Dermis microvascular lymphatic vessel endothelial cell (primary cell): Measurements from ENCODE around the gene COL4A2. TPM values are rescaled to one million over a fixed set of nuclear protein-coding genes. Genes with fewer than 3 reads are reported as not detected.
A peak's percentile ranks its signal among the peaks of the same experiment; 100 is the strongest.
"Not testable (repeated sequence)": the region's sequence is repeated elsewhere in the genome, so short reads cannot be mapped to it uniquely, and the experiment has no call there.

Experiments used
- DNase-seq, 2 donors: peaks; one replicate each; pipeline versions ENCODE4 v3.0.0 to v3.0.0-alpha.2; 2010; ENCODE audit warnings: low read depth in 2 of 2
- total RNA-seq: library from RNA; depleted of rRNA; stranded (reverse); fragments of >200 nt; gene quantifications from 2 replicates; pipeline ENCODE4 v1.2.1, GENCODE V29; 2014

Gene COL4A2
- total RNA-seq, 1 donor from 2014 or later = 626 TPM

DNA sequence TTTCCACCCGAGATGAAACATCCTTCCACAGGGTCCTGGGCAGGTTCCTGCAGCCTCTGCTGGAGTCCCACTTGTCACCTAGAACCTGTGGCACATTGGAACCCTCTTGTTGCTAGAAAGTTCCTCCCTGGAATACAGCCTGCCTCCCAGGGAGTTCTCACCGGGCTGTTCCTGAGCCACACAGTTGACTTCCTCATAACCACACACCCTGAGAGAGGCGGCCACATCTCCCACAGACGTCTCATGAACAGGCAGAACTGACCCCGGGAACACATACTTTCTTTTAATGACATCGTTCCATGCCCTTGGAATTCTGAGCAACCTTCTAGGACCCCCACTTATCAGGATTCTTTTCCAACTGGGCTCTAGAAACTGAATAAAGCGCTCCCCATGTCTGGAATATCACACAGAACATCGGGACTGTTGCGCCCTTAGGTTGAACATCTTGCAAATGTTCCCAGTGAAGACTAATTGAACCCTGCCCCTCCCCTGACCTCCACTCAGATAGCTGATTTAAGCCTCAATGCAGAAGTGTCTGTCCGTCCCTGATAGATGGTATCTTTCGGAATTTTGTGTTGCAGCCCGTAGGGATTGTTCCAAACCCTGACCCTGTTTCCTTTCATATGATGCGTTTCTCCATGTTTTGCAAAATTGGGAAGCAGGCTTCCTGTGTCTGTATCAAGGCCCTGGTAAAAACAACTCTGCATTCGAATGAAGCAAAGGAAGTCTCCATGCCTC is 163.4 kb downstream of the COL4A2 start:
- peak; percentile 78 to 89 for DNase-seq

DNA sequence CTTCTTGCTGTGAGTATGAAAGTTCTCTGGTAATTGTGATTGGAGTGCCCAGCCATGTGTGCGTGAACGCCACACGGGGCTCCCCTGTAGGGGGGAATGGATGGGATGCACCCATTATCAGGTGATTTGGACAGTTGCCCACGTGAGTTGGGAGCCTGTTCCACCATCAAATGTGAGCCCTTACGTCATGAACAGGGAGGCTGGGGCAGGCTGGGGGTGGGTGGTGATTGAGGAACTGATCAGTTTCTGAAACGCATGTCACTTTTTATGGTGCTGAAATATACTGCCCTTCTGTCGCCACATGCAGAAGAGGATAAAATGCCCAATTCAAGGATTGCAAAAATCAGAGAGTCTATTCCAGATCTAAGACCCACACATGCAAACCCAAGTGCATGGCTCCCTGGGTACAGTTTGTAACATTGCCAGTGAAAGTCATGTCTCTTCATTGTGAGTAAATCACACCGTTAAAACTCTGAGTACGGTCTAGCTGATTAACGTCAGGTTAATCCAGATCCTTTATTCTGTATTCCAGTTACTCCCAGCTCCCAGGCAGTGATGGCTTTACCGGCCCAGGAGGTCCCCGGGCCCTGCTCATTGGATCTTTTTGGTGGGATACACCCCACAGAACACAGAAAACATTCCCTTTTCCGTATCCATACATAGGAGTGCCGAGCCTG is 164.2 kb downstream of the COL4A2 start:
- peak; percentile 12 to 19 for DNase-seq

DNA sequence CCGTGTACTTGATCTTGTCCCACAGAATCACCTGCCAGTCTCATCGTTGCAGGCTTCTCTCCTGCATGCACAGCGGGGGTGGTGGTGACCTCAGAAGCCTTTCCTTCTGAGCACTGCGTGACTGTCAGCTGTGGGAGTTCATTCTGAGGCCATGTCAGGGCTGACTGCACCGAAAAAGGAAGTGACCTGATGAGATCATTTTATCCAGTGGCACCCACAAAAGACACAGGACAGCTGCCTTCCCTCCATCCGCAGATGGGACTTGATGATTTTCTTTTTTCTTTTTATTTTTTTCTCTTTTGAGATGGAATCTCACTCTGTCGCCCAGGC is 164.7 kb downstream of the COL4A2 start:
- peak; percentile 71 to 75 for DNase-seq

DNA sequence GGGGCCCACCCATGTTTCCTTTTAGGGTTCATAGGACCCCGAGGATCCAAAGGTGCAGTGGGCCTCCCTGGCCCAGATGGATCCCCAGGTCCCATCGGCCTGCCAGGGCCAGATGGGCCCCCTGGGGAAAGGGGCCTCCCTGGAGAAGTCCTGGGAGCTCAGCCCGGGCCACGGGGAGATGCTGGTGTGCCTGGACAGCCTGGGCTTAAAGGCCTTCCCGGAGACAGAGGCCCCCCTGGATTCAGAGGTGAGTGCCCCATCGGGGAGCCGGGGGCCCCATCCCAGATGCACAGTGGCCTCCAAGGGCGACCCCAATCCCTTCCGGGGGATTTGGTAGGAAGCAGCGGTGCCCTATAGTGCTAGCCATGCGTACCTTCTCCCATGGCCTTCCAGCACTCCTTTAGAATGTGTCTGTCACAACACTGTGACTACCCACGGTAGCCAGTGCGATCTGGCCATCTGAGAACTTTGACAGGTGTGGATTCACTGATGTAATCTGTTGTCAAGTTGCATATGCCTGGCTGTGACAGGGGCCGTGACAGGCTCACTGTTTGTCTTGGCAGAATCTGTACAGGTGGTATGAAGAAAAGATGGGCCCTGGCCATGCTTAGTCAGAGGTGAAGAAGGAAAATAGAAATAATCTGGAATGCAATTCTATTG is 165.9 kb downstream of the COL4A2 start:
- no peak for DNase-seq

DNA sequence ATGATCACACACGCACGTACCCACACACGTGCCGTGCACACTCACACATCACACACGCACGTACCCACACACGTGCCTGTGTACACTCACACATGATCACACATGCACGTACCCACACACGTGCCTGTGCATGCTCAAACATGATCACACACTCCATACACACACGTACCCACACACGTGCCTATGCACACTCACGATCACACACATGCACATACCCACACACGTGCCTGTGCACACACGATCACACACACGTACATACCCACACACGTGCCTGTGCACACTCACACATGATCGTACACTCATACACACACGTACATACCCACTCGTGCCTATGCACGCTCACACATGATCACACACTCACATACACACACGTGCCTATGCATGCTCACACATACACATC is 167.6 kb downstream of the COL4A2 start:
- no peak for DNase-seq

DNA sequence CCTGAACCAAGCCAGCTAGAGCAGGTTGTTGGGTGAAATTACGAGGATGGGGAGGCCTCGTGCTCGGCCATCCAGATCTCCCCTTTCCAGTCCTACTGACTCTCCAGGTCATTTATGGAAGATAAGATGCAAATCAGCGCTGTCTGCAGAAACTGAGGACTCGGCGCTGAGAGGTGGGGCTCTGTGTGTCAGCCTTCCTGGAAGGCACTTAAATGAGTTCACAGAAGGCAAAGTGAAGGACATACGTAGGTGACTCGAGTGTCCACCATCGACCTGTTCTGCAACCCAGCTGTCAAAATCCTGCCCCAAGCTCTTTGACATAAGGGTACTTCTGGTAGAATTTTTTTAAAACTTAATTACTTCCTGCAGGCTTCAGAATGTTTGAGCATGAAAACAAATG is 168.0 kb downstream of the COL4A2 start:
- DNase-seq = no peak

DNA sequence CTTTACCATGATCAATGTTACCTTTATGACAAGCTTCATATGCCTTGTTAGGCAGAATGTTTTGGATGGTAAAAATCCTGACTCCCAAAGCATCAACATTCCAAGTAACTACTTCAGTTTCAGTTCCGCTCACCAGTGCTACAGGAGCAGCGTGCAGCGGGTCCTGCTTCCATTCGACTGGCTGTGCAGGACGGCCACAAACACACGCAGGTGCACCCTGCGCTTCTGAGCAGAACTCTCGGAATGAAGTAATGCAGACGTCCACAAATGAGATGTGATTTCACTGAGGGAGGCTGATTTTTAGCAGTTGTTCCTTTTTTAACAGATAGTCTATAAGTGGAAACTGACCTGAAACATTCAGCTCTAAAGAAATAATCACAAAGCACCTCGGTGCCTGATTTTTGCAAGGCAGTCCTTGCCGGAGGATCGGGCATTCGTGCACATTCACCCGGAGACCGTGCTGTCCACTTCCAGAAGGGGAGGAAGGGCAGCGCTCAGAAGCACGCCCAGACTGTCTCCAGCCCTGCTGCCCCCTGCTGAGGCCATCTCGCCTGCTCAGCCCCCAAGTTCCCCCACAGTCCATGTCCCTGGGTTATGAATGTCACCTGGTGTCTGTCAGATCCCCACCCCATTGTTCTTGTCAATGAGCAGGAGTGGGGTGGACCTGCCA is 168.6 kb downstream of the COL4A2 start:
- no peak for DNase-seq

DNA sequence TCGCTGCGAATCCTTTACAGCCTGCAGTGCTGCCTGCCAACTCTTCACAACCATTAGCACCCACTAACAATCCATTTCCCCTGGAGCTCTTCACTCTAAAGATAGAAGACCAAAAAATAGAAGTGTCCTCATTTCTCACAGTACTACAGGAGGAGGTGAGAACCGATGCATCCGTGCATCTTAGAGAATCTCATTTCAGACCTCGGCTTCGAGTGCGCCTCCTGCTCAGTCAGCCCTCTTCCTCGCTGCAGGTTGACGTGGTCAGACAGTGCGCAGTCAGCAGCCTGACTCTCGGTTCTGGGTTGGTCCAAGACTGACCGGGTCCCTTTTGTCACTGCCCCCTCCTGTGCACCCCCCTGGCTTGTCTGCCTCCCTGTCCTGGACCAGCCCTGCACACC is 169.1 kb downstream of the COL4A2 start:
- DNase-seq = no peak

DNA sequence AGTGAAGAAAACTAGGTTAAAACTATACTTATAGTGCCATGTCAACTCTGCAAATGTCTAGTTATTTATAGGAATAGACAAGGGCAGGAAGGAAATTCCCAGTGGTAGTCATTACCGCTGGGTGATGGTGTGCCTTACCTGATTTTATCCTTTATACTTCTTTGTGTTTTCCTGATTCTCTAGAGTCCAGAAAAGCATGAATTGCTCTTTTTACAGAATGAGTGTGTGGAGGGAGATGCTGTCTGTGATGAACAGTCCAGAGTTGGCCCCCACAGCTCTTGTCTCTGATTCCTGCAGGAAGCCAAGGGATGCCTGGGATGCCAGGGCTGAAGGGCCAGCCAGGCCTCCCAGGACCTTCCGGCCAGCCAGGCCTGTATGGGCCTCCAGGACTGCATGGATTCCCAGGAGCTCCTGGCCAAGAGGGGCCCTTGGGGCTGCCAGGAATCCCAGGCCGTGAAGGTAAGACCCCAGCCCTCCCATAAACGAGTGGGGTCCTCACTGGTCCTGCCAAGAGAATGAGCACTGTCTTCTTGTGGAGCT is 170.7 kb downstream of the COL4A2 start:
- peak; percentile 20 to 53 for DNase-seq

DNA sequence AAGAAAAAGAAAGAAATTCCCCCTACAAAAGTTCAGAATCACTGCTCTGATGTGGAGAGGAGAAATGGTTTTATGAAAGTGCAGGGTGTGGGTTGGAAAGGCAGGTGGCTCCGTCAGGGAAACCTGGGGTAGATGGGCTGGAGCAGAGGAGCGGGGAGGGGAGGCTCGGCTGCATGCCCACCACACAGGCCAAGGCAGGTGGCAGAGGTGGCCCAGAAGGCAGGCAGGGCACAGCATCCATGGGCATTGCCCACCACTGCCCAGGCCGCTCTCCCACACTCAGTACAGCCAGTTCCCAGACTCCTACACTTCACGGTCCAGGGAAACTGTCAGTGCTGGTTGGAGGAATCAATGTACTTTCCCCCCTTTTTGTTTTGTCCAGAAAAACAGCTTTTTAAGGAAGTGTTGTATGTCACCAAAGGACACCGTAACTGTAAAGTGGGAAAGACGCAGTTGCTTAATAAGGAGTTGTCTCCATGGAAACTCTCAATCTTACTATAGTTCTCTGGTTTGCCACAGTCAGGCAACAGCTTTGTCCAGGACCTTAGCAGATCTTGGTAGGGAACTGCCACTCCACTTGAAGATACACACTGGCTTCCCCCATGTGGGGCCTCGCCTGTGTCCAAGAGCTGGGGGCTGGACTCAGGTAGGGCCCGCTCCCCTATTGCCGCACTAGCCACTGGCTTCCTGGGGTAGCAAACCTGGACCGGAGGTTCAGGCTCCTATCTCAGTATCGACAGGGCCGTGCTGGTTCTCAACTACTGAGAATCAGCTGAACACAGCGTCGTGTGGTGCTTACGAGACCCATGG is 171.5 kb downstream of the COL4A2 start:
- DNase-seq = no peak

DNA sequence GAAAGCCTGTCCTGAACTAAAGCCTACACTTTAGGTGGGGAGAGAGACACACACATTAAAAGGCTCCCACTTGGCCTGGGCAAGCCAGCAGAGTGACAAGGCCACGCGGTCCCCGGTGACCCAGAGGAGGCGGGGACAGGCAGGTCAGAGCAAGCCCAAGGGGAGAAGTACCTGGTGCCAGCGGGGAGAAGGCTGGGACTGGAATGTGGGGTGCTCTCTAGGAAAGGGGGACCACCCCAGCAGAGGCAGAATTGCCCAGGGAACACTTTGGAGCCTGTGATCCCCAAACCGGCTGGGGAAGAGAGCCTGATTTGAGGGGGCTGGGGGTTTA is 172.1 kb downstream of the COL4A2 start:
- DNase-seq = no peak

DNA sequence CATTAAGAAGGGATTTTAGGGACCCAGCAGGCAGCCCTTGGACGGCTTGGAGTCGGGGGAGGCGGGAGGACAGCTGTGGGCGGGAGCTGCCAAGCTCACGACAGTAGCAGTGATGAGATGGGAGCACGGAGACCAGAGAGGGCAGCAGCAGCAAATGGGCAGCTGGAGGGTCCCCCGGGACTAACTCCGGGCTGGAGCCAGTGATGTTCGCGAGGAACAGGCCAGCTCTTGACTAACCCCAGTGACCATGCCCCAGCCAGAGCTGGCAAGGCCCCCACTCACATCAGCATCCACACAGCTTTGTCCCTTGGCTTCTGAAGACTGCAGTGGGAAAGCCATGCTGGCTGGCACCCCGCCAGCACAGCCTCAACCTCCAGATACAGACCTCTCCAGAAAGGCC is 172.6 kb downstream of the COL4A2 start:
- DNase-seq = no peak

DNA sequence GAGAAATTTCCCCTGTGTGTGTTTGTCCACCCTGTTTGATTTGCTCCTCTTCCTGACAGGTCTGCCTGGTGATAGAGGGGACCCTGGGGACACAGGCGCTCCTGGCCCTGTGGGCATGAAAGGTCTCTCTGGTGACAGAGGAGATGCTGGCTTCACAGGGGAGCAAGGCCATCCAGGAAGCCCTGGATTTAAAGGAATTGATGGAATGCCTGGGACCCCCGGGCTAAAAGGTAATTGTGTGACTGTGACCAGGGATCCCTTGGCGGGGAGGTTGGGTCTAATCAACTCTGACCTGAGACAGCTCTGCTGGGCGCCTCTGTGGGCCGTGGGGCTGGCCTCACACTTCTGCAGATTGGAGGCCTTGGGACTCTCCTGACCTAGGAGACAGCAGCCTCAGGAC is 173.1 kb downstream of the COL4A2 start:
- no peak for DNase-seq

DNA sequence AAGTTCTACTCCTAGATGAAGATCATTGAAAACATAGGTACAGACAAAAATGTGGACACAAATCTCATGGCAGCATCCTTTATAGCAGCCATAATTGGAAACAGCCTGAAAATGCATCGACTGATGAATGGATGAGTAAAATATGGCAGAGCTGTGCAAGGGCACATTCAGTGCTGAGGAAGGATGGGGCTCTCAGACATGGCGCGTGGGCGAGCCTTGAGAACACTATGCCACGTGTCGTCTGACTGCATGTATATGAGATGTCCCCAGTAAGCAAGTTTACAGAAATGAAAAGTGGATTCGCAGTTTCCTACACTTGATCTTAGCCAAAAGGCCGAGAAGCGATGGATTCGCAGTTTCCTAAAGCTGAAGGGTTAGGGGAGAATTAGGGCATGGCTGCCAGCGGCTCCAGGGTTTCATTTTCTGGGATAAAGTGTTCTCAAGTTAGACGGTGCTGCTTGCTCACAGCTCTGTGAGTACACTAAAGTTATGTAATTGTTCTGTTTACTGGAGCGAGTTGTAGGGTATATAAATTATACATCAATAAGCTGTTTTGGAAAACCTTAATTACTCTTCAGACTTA is 176.4 kb downstream of the COL4A2 start:
- no peak for DNase-seq

DNA sequence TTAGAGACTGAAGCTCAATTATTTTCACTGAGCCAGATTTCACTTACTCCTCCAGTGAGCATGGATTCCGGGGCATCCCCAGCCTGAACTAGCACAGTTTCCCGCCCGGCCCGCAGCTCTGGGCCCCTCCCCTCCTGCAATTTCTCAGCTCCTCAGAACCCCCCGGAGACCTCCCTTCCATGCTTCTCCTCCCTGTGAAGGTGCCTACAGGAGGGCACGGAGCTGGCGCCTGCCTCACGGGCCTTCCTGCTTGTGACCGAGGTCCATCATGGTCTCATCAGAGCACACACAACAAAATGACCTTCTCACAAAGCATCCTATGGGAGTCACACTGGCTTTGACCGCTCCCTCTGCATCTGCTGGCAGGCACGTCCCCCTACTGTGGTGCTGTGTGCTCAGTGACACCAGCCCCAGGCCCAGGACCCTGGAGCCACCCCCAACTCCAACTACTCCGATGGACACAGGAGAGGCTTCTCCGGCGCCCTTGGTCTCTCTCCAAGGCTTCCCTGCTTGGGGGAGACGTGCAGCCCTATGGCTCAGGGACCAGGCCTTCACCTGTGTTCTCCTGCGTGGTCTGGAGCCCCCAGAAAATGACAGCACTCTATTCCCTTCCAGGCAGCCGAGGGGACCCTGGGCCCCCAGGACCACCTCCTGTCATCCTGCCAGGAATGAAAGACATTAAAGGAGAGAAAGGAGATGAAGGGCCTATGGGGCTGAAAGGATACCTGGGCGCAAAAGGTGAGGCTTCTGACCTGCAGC is 177.4 kb downstream of the COL4A2 start:
- no peak for DNase-seq

DNA sequence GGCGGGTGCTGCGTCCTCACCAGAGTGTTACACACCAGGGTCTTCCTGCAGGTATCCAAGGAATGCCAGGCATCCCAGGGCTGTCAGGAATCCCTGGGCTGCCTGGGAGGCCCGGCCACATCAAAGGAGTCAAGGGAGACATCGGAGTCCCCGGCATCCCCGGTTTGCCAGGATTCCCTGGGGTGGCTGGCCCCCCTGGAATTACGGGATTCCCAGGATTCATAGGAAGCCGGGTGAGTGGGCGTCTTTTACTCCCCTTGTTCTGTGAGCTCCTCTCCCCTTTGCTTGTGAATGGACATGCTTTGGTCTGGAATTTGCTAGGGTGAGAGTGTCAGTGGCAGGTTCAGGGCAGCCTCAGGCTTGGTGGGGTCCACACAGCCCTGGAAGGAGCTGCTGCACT is 178.5 kb downstream of the COL4A2 start:
- DNase-seq = no peak

DNA sequence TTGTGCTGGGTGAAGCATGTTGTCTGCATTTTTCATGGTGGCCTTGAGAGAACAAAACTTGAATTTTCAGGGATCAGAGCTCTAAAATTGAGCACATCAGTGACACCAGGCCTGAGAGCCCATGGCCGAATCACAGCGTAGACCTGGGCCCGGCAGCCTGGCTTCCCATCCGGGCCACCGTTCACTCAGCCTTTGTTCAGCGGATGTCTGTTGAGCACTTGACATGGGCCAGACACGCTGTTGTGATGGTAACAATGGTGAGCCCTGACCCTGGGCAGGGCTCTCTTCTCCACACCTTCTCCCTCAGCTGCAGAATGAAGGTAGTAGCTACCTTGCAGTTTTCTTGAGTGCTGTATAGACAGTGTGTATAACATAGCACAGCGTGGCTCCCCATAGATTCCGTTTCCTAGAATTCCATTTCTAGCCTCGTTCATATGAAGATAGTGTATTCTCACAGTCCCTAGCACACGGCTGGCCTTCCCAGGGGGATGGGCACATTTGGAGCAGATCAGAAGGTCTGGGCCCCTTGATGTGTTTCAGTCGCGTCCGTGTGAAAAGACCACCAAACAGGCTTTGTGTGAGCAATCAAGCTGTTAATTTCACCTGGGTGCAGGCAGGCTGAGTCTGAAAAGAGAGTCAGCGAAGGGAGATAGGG is 179.1 kb downstream of the COL4A2 start:
- no peak for DNase-seq

DNA sequence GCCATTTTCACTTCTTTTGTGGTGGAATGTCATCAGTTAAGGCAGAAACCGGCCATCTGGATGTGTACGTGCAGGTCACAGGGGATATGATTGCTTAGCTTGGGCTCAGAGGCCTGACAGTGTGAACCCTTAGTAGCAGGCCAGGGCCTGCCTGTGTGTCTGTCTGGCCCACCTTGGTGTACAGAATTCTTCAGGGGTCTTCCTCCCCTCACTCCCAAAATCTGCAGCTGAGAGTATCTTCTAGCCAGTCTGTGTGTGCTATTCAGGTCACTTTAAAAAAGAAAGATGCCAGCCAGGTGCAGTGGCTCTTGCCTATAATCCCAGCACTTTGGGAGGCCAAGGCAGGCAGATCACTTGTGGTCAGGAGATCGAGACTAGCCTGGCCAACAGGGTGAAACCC is 179.8 kb downstream of the COL4A2 start:
- DNase-seq = not testable (repeated sequence)

DNA sequence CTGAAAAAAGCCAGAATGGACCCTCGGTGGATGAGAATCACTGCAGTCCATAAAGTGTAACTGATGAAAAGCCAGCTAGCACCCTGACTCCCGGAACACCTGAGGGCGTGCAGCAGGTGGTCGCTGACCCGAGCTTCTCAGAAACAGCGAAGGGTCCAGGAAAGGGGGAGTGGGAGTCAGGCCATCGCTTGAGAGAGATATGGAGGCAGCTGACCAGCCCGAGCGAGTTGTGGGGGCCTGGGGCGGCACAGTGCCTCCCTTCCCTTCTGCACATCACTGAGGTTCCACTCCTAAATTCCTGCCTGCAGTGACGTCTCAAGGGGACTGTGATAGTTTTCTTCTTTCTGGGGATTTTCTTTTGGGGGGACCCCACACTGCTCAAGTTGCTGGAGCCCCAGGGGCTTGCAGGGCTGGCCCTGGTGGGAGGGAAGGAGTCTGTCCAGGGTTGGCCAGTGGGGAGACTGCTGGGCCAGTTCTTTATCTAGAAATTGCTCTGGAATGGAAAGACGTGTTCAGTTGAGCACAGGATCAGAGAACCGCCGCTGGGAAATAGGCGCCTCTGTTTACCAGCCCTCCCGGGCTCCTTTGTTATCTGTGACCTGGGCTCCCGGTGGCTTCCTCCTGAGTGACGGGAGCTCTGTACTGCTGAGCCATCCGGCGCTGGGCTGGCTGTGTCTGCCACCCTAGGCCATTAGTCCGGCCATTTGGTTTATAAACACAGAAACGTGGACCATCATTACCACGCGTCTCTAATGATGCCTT is 183.1 kb downstream of the COL4A2 start:
- DNase-seq = no peak
